Fibroblast of the conjunctiva (primary cell): ENCODE results near the gene TIMM23.
"Not testable (repeated sequence)": the region's sequence is repeated elsewhere in the genome, so short reads cannot be mapped to it uniquely, and the experiment has no call there.

Experiments used
- DNase-seq: peaks from one replicate; pipeline ENCODE4 v3.0.0-alpha.2; 2010; ENCODE audit warnings: low read depth

TIMM23 gene

GRCh38 chr10:46022978-46023702 lies 50.9 kb downstream of the TIMM23 start:
- peak; percentile 70 for DNase-seq

GRCh38 chr10:46024948-46025347 lies 52.7 kb downstream of the TIMM23 start:
- no peak for DNase-seq

- no peak for DNase-seq
Measured at GRCh38 chr10:46025406-46025805, 53.1 kb downstream of the TIMM23 start.

- DNase-seq = no peak
Measured at GRCh38 chr10:46026106-46026505, 53.8 kb downstream of the TIMM23 start.

- DNase-seq = peak; percentile 51
Measured at GRCh38 chr10:46028584-46029460, 56.5 kb downstream of the TIMM23 start.

- DNase-seq = no peak
Measured at GRCh38 chr10:46029461-46030030, 57.3 kb downstream of the TIMM23 start.

- DNase-seq = peak; percentile 99
Measured at GRCh38 chr10:46030091-46030937, 58.0 kb downstream of the TIMM23 start, which contains the start of gene NCOA4. Gene NCOA4 (minus strand): TSS chr10:46030623. CDS start chr10:46016680, 13,943 bp downstream.

GRCh38 chr10:46031648-46032532 lies 59.6 kb downstream of the TIMM23 start:
- DNase-seq = no peak

GRCh38 chr10:46033602-46034011 lies 61.3 kb downstream of the TIMM23 start:
- DNase-seq = peak; percentile 47

- no peak for DNase-seq
Measured at GRCh38 chr10:46035923-46036849, 63.9 kb downstream of the TIMM23 start.

- DNase-seq = no peak
Measured at GRCh38 chr10:46037107-46037825, 65.0 kb downstream of the TIMM23 start.

- DNase-seq = no peak
Measured at GRCh38 chr10:46040004-46040403, 67.7 kb downstream of the TIMM23 start.

GRCh38 chr10:46042527-46042926 lies 70.2 kb downstream of the TIMM23 start:
- no peak for DNase-seq

GRCh38 chr10:46046261-46046660 lies 74.0 kb downstream of the TIMM23 start, which contains the start of gene MSMB:
Gene MSMB (minus strand): TSS chr10:46046269. CDS start chr10:46046237, 32 bp downstream.
- no peak for DNase-seq

GRCh38 chr10:46048152-46048551 lies 75.9 kb downstream of the TIMM23 start:
- no peak for DNase-seq

GRCh38 chr10:46049497-46049831 lies 77.2 kb downstream of the TIMM23 start:
- not testable (repeated sequence) for DNase-seq

GRCh38 chr10:46050941-46051623 lies 78.8 kb downstream of the TIMM23 start:
- DNase-seq = no peak

GRCh38 chr10:46052057-46052790 lies 79.9 kb downstream of the TIMM23 start:
- no peak for DNase-seq
